Uterus (tissue), 2 donors: ENCODE measurements around the gene KCNJ3.

ENCODE experiments used
- POLR2A ChIP-seq, 2 donors: fragments of 450-650 bp; IDR thresholded peaks; one replicate each; pipeline ENCODE4 v1.6.1; 2016; ENCODE audit warnings: antibody characterized with exemption in 2 of 2, mild to moderate bottlenecking in 1 of 2, moderate library complexity in 1 of 2
- TF ChIP-seq, protein P1 (sequence below), 4 experiments: fragments of 200-600 bp in 2 of 4; fragments of 450-650 bp in 2 of 4; sonication (generic) in 2 of 4; IDR thresholded peaks; one replicate each; pipeline ENCODE4 v1.5.1; 2016 to 2019; ENCODE audit warnings: antibody characterized with exemption in 4 of 4, mild to moderate bottlenecking in 2 of 4, moderate library complexity in 1 of 4

DNA sequence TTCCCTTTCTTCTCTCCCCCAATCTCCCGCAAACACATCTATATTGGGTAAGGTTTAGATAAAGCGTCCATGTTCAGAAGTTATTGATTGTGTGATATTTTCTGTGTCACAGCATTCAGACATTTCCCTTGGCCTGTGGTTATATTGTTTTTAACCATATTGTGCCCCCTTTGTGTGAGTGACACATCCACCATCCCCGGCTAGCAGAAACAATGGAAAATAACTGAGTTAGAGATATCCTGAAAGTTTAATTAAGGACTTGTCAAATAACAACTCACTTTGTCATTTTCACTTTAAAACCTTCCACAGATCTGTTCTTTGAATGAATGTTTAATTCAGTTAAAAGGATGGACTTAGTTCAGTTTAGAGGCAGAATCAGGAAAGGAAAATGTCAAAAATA lies 151.0 kb downstream of the KCNJ3 start:
- TF ChIP-seq, protein P1, sequence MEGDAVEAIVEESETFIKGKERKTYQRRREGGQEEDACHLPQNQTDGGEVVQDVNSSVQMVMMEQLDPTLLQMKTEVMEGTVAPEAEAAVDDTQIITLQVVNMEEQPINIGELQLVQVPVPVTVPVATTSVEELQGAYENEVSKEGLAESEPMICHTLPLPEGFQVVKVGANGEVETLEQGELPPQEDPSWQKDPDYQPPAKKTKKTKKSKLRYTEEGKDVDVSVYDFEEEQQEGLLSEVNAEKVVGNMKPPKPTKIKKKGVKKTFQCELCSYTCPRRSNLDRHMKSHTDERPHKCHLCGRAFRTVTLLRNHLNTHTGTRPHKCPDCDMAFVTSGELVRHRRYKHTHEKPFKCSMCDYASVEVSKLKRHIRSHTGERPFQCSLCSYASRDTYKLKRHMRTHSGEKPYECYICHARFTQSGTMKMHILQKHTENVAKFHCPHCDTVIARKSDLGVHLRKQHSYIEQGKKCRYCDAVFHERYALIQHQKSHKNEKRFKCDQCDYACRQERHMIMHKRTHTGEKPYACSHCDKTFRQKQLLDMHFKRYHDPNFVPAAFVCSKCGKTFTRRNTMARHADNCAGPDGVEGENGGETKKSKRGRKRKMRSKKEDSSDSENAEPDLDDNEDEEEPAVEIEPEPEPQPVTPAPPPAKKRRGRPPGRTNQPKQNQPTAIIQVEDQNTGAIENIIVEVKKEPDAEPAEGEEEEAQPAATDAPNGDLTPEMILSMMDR (IDR thresholded peaks at IDR 0.05), result no peak
- TF ChIP-seq POLR2A (IDR thresholded peaks at IDR 0.05), result no peak
